HG02870 (cell line): ENCODE results near the gene FAM3C.

ENCODE experiments used
- ATAC-seq: cut with Tn5 transposase; IDR thresholded peaks from one replicate; pipeline ENCODE4 v1.9.1; 2021; ENCODE audit warnings: mild to moderate bottlenecking, moderate library complexity; ENCODE audit not compliant: unreplicated experiment

FAM3C gene

DNA sequence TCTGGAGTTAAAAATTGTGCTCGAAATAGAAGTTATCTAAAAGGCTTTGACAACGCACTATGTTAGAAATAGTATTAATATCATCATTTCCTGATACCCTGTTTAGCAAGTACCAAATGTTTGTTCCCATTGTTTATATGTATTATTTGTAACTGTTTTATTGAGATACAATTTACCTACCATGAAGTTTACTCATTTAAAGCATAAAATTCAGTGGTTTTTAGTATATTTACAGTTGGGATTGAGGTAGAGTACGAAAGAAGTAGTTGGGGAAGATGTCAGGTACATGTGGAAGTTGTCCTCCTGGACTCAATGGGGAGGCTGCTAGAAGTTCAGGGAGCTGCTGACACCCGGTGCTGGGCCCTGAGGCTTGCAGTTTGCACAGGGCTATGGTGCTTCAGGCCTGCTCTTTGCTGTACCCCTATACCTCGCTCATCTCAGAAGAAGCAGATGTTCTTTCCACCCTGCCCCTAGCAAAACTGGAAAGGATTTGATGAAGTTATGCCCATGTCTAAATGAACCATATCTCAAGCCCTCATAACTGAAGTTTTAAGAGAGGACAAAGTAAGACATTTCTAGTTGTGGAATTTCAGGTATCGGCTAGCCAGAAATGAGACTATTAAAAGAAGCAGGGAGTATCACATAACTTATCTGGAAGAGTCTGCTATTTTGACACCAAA is 92.5 kb downstream of the FAM3C start:
- no peak for ATAC-seq

DNA sequence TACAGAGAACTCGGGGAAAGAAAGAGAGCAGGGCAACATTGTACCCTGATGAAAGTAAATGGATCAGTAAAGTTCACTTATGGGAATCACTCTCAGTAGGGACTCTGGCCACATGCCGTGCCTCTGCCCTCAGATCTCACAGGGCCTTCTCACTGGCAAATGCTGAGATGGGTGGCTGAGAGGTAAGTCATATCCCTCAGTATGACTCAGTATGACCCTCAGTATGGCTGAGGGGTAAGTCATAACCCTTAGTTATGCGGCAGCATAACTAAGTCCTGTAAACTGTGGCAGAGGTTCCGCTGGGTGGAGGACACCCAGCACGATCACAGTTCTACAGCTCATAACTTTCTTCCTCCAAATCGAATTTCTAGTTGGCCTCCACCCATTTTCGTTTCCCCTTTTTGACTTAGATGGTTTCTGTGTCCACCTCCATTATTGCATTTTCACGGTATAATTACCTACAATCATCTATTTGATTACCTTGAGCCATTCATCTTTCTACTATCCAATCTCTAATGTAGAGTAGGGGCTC is 93.8 kb downstream of the FAM3C start:
- peak; percentile 96 for ATAC-seq

DNA sequence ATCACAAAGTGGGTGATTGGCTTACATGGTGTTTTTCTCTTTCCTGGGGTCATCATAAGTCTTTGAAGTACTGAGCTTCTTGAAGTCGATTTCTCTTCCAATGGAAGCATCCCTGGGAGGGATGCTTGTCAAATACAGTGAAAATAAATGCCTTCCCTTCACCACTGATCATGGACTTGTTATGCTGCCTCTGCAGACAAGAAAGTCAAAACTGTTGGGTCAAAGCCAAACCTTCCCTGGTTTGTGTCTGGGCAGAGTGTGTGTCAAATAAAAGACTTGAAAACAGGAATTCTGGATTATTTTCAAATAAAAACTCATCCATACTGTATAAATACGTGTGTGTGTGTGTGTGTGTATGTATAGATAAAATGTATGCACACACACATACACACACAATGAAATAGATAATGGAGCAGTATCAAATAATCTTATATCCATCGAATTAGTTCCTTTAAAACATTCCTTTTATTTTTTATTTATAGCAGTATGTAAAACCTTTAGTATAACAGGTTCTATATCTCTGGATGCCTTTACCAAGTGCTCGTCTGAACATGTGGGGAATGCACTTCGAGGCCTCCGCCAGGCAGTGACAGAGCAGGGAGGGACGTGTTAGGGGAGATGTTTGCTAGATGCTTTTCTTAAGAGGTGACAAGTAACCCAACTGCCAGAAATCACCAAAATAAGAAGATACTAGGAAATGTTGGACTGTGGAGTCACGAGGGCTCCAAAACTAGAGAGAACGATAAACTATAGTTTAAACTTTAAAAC is 94.5 kb downstream of the FAM3C start:
- ATAC-seq = no peak

DNA sequence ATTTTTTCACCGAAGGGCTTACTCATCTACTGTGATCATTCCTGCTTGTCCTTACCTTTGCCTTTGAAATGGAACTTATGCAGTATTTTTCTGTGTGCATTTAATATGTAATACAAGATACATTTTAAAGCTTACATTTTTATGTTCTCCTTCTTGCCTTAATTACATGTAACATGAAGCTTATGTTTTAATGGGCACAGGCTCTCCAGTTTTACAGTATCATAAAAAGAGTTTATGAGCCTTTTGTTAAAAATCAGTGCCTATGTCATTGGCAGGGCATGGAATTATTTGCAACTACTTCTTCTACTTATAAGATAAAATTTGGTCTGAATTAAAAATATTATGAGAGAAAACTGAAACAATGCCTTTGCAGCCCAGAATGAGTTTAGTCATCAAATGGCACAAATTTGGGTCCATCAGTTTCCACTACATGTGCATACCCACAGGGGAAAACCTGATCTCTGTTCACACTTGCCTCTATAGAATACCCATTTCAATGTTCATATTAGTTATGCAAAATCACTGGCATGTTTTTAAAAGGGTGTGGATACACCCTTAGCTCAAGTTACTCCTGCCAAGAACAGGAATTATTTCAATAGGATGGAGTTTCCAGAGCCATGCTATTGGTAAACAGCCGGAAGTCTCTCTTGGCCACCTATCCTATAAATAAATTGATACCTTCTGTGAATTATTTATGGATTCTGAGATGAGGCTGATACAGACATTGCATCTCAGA is 95.3 kb downstream of the FAM3C start:
- no peak for ATAC-seq
